ENCODE data around the gene TXNRD2. TPM values are rescaled to one million over a fixed set of nuclear protein-coding genes. Genes with fewer than 3 reads are reported as not detected.

TXNRD2 gene
- total RNA-seq, 1 donor = 19.5 TPM

DNA sequence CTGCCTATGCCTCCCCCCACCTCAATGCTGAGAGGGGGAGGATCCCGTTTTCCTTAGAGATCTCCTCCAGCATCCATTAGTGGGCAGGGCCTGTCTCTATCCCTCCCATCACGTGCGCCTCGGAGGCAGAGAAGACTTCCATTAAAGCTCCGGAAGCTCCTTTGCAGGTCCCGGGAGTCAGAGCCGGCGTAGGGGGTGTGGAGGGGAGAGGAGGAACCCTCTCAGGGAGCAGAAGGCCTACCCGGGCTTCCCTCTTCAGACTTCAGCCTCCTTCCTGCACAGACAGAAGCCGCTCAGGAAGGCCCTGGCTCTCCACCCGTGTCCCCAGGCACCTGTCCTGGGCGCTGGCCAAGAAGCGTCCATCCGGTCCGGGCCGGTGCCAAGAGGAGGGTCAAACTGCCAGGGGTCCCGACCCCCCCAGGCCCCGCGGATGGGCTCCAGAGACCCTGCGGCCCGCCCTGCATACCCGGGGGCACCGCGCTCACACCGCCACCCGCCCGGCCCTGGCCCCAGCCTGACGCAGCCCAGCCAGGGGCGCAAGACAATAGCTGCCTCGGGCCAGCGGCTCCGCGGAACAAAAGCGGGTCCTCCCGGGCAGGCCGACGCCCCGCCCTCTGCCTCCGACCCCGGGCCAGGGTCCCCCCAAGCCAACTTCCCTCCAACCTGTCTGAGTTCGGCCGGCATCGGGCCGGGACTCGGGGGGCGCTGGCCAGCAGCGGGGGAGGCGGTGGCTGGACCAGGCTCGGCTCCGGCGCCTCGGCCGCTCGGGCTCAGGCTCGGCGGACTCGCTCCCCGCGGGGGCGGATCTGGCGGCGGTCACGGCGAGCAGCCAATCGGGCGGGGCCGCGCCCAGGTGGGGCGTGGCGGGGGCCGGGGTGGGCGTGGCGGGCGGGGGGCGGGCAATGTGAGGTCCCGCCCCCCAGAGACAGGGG is 45.1 kb upstream of the TXNRD2 start:
- Histone ChIP-seq H3K36me3 (ENCODE audit: insufficient read depth, low read length) (no peaks in the 10 kb centered on the region), H4K20me1 (ENCODE audit: insufficient read depth, low read length) (peaks cover 36% of the 10 kb centered on the region), H3K27ac (ENCODE audit: low read depth, low read length) (no peak overlapping the region), H3K79me2 (ENCODE audit: insufficient read depth, low read length) (peaks cover 17% of the 10 kb centered on the region), H3K9me3 (ENCODE audit: low read depth, low read length) (no peaks in the 10 kb centered on the region), H3K4me1 (ENCODE audit: insufficient read depth, low read length) (peaks cover 31% of the 10 kb centered on the region), H3K27me3 (ENCODE audit: insufficient read depth, low read length) (no peaks in the 10 kb centered on the region), H3K4me3 (ENCODE audit: insufficient read depth, low read length) (peak overlapping the region; percentile 81), H3K4me2 (ENCODE audit: insufficient read depth, low read length) (peak overlapping the region; percentile 91), H2AFZ (ENCODE audit: low read length) (peak overlapping the region; percentile 62)
- peak; percentile 100 for DNase-seq (ENCODE audit: insufficient read length, low spot score, missing footprints)
- TF ChIP-seq, protein P1, sequence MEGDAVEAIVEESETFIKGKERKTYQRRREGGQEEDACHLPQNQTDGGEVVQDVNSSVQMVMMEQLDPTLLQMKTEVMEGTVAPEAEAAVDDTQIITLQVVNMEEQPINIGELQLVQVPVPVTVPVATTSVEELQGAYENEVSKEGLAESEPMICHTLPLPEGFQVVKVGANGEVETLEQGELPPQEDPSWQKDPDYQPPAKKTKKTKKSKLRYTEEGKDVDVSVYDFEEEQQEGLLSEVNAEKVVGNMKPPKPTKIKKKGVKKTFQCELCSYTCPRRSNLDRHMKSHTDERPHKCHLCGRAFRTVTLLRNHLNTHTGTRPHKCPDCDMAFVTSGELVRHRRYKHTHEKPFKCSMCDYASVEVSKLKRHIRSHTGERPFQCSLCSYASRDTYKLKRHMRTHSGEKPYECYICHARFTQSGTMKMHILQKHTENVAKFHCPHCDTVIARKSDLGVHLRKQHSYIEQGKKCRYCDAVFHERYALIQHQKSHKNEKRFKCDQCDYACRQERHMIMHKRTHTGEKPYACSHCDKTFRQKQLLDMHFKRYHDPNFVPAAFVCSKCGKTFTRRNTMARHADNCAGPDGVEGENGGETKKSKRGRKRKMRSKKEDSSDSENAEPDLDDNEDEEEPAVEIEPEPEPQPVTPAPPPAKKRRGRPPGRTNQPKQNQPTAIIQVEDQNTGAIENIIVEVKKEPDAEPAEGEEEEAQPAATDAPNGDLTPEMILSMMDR (IDR thresholded peaks at IDR 0.05; ENCODE audit: extremely low read depth, low read depth, low read length) = no peak

DNA sequence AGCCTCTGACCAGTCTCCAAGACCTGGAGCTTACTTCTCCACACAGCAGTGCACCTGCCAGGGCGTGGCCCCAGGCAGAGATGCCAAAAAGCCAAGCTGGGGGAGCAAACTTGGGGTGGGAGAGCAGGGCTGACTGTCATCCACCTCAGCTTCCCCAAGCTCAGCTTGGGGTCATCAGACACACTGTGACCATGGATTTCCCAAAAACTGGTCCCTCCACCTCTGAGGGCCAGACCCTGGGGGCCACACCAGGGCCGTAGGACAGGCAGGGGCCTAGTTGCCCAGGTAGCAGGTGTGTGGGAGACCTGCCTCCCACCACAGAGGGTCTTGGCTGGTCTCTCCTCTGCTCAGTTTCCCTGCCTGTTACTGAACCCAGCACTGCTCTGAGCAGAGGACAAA is 44.4 kb upstream of the TXNRD2 start:
- peak overlapping the region; percentile 81 for H3K4me3 ChIP-seq (ENCODE audit: insufficient read depth, low read length)
- H3K9me3 ChIP-seq (ENCODE audit: low read depth, low read length) = no peaks in the 10 kb centered on the region
- H3K27me3 ChIP-seq (ENCODE audit: insufficient read depth, low read length) = no peaks in the 10 kb centered on the region
- H3K79me2 ChIP-seq (ENCODE audit: insufficient read depth, low read length) = peaks cover 17% of the 10 kb centered on the region
- H3K36me3 ChIP-seq (ENCODE audit: insufficient read depth, low read length) = no peaks in the 10 kb centered on the region
- H3K4me2 ChIP-seq (ENCODE audit: insufficient read depth, low read length) = peak overlapping the region; percentile 91
- peak overlapping the region; percentile 62 for H2AFZ ChIP-seq (ENCODE audit: low read length)
- no peak for DNase-seq (ENCODE audit: insufficient read length, low spot score, missing footprints)
- H3K27ac ChIP-seq (ENCODE audit: low read depth, low read length) = no peak overlapping the region
- peaks cover 36% of the 10 kb centered on the region for H4K20me1 ChIP-seq (ENCODE audit: insufficient read depth, low read length)
- TF ChIP-seq, protein P1 (IDR thresholded peaks at IDR 0.05; ENCODE audit: extremely low read depth, low read depth, low read length) = no peak
- peaks cover 26% of the 10 kb centered on the region for H3K4me1 ChIP-seq (ENCODE audit: insufficient read depth, low read length)

DNA sequence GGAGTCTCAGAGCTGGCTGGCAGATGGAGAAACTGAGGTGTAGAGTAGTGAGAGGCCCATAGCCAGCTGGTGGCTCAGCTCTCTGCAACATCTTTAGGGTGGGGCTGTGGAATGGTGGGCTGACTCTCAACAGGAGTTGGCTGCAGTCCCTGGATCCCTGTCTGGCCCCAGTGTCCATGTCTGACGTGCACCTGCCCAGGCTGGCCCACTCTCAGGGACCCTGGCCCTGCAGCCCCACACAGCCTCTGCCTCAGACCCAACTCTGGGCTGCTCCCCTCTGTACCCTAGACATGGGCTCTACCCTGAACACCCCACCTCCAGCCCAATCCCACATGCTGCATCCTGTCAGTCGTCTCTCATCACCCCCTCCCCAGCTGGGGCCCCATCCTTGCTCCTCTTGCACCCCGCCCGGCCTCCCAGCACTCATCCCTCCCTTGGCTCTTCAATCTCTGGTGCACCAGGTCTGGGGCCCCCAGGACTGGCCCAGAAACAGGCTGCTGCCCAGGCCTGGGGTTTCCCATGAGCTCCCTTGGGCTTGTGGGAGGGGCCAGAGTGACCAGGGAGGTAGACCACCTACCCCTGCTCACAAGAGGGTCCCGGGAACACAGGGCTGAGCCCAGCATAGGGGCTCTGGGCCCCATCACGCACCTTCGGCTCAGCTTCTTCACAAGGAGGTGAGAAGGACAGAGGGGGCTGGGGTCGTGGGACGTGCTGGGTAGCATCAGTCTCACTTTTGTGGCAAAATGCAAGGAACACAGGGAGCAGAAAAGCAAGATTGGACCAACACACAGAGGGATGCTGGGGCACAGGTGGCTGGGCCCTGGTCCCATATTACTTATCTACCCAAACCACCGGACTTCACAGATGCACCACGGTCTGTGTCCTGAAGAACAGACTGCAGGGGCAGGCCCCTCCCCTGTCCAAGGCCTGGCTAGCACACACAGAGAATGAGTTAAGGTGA is 43.5 kb upstream of the TXNRD2 start:
- peaks cover 17% of the 10 kb centered on the region for H3K79me2 ChIP-seq (ENCODE audit: insufficient read depth, low read length)
- TF ChIP-seq, protein P1 (IDR thresholded peaks at IDR 0.05; ENCODE audit: extremely low read depth, low read depth, low read length) = no peak
- H3K36me3 ChIP-seq (ENCODE audit: insufficient read depth, low read length) = no peaks in the 10 kb centered on the region
- peak; percentile 77 for DNase-seq (ENCODE audit: insufficient read length, low spot score, missing footprints)
- H3K4me3 ChIP-seq (ENCODE audit: insufficient read depth, low read length) = no peak overlapping the region
- no peak overlapping the region for H2AFZ ChIP-seq (ENCODE audit: low read length)
- no peaks in the 10 kb centered on the region for H3K9me3 ChIP-seq (ENCODE audit: low read depth, low read length)
- peaks cover 40% of the 10 kb centered on the region for H4K20me1 ChIP-seq (ENCODE audit: insufficient read depth, low read length)
- no peak overlapping the region for H3K27ac ChIP-seq (ENCODE audit: low read depth, low read length)
- H3K27me3 ChIP-seq (ENCODE audit: insufficient read depth, low read length) = no peaks in the 10 kb centered on the region
- no peak overlapping the region for H3K4me2 ChIP-seq (ENCODE audit: insufficient read depth, low read length)
- H3K4me1 ChIP-seq (ENCODE audit: insufficient read depth, low read length) = peaks cover 21% of the 10 kb centered on the region

All from osteoblast (primary cell).